Neural cell (in vitro differentiated cells): ENCODE measurements around the gene CELSR1.

ENCODE experiments used
- CTCF ChIP-seq: fragments of 450-650 bp; IDR thresholded peaks from 2 replicates; pipeline ENCODE4 v1.5.1; 2014; ENCODE audit warnings: antibody characterized with exemption, mild to moderate bottlenecking, moderate library complexity; ENCODE audit not compliant: poor library complexity, severe bottlenecking
- EP300 ChIP-seq: fragments of 450-650 bp; conservative IDR thresholded peaks from 2 replicates; pipeline ENCODE4 v1.6.1; 2014; ENCODE audit warnings: antibody characterized with exemption, mild to moderate bottlenecking, moderate library complexity; ENCODE audit not compliant: poor library complexity, severe bottlenecking
- EZH2 ChIP-seq: fragments of 200-600, 300-800 bp; shearing (Covaris generic), sonication (generic); IDR thresholded peaks from 2 replicates; pipeline ENCODE4 v1.6.1; 2014; ENCODE audit warnings: antibody characterized with exemption, low read length, borderline replicate concordance, mild to moderate bottlenecking; ENCODE audit not compliant: insufficient read depth, poor library complexity, severe bottlenecking
- POLR2AphosphoS5 ChIP-seq: IDR thresholded peaks from 2 replicates; pipeline ENCODE4 v1.6.1; 2012
- SMC3 ChIP-seq: fragments of 450-650 bp; conservative IDR thresholded peaks from 2 replicates; pipeline ENCODE4 v1.6.1; 2014; ENCODE audit warnings: antibody characterized with exemption, mild to moderate bottlenecking, moderate library complexity; ENCODE audit not compliant: poor library complexity

DNA sequence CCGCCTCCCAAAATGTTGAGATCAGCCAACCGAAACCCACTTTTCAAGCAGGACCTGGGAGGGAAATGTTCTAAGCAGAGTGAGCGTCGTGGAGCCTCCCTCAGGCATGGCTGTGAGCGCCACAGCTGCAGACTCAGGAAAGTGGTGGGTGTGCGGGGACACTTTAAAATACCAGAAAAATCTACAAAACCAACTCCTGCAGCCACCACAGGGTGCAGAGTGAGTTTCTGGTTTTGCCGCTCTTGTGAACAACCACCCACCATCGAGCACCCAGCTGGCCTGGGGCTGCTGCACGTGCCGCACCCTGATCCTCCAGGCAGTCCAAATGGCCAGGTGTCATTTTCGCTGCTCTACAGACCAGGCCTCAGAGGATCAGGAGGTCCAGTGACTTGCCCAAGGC, 46.9 kb downstream of the CELSR1 start:
- TF ChIP-seq POLR2AphosphoS5 (no peak), CTCF (no peak), SMC3 (no peak), EP300 (no peak), EZH2 (no peak)
